Endodermal cell (in vitro differentiated cells): ENCODE data around the gene RCBTB1. TPM values are rescaled to one million over a fixed set of nuclear protein-coding genes. Genes with fewer than 3 reads are reported as not detected.

ENCODE experiments used
- DNase-seq: peaks from one replicate; pipeline ENCODE4 v3.0.0-alpha.2; 2017
- H3K27ac ChIP-seq: 2 replicates; pipeline ENCODE4 v1.5.1; 2013; ENCODE audit warnings: mild to moderate bottlenecking, low read depth, low read length, moderate library complexity
- H3K27me3 ChIP-seq: 2 replicates; pipeline ENCODE4 v1.6.1; 2013; ENCODE audit warnings: mild to moderate bottlenecking, low read length, moderate library complexity; ENCODE audit not compliant: insufficient read depth, control insufficient read depth, poor library complexity, severe bottlenecking
- H3K36me3 ChIP-seq: 2 replicates; pipeline ENCODE4 v1.7.0; 2013; ENCODE audit warnings: mild to moderate bottlenecking, low read length, moderate library complexity; ENCODE audit not compliant: control insufficient read depth, insufficient read depth
- H3K4me1 ChIP-seq: one replicate; pipeline ENCODE4 v1.7.0; 2013; ENCODE audit warnings: low read length; ENCODE audit not compliant: control insufficient read depth, insufficient read depth
- H3K4me3 ChIP-seq: 2 replicates; pipeline ENCODE4 v1.5.1; 2013; ENCODE audit warnings: mild to moderate bottlenecking, low read length, moderate library complexity
- H3K9ac ChIP-seq: 2 replicates; pipeline ENCODE4 v1.6.1; 2013; ENCODE audit warnings: mild to moderate bottlenecking, low read length, moderate library complexity; ENCODE audit not compliant: poor library complexity, severe bottlenecking; ENCODE audit errors: extremely low read depth
- H3K9me3 ChIP-seq: 2 replicates; pipeline ENCODE4 v1.6.1; 2013; ENCODE audit warnings: mild to moderate bottlenecking, low read length, moderate library complexity; ENCODE audit not compliant: control insufficient read depth
- H3K27ac Mint-ChIP-seq: 2 replicates; pipeline ENCODE4 v1.8.0; 2020; ENCODE audit warnings: mixed read lengths
- H3K27me3 Mint-ChIP-seq: 2 replicates; pipeline ENCODE4 v1.8.0; 2021; ENCODE audit warnings: mild to moderate bottlenecking, mixed read lengths; ENCODE audit not compliant: insufficient read depth
- H3K36me3 Mint-ChIP-seq: 2 replicates; pipeline ENCODE4 v1.8.0; 2020; ENCODE audit warnings: low read depth, mixed read lengths
- H3K4me1 Mint-ChIP-seq: 2 replicates; pipeline ENCODE4 v1.8.0; 2020; ENCODE audit warnings: mixed read lengths
- H3K4me3 Mint-ChIP-seq: 2 replicates; pipeline ENCODE4 v1.8.0; 2020; ENCODE audit warnings: mild to moderate bottlenecking, moderate library complexity, mixed read lengths
- H3K9me3 Mint-ChIP-seq: 2 replicates; pipeline ENCODE4 v1.8.0; 2020; ENCODE audit warnings: mild to moderate bottlenecking, mixed read lengths
- WGBS, 2 experiments: methylation state at CpG; one replicate each; pipeline versions ENCODE4 v1.1.5 to v1.1.7; 2013; ENCODE audit warnings: missing lambda C conversion rate in 2 of 2, mixed read lengths in 1 of 2; ENCODE audit not compliant: insufficient coverage in 1 of 2, insufficient read length in 1 of 2; 5-methylcytosine and 5-hydroxymethylcytosine counted together
- total RNA-seq, 2 donors: library from RNA; stranded (reverse); fragmentation: NEBNext Ultra II Directional in 1 of 2; extraction: Animal tissue kit (Norgen Biotek cat#: 25700) in 1 of 2; gene quantifications; 2 replicates in 1 of 2; 3 replicates in 1 of 2; pipeline ENCODE4 v1.2.1, GENCODE V29; 2021
- TF ChIP-seq, protein P1 (sequence below): fragments of 200-600 bp; sonication (generic); conservative IDR thresholded peaks from 2 replicates; pipeline ENCODE4 v1.5.0; 2021; ENCODE audit warnings: antibody characterized with exemption, mild to moderate bottlenecking

Gene RCBTB1
- total RNA-seq, 2 donors from 2014 or later: 40.6 to 46.4 TPM

GRCh38 chr13:49559006-49559405 is 26.4 kb downstream of the RCBTB1 start:
- no peak for DNase-seq
- Mint-ChIP-seq H3K4me1 (peaks cover 22% of the 10 kb centered on the region), H3K9me3 (peaks cover 14% of the 10 kb centered on the region), H3K27ac (no peak overlapping the region), H3K36me3 (peaks cover 50% of the 10 kb centered on the region), H3K27me3 (no peaks in the 10 kb centered on the region), H3K4me3 (no peak overlapping the region)
- no peak overlapping the region for H3K27ac ChIP-seq
- TF ChIP-seq, protein P1, sequence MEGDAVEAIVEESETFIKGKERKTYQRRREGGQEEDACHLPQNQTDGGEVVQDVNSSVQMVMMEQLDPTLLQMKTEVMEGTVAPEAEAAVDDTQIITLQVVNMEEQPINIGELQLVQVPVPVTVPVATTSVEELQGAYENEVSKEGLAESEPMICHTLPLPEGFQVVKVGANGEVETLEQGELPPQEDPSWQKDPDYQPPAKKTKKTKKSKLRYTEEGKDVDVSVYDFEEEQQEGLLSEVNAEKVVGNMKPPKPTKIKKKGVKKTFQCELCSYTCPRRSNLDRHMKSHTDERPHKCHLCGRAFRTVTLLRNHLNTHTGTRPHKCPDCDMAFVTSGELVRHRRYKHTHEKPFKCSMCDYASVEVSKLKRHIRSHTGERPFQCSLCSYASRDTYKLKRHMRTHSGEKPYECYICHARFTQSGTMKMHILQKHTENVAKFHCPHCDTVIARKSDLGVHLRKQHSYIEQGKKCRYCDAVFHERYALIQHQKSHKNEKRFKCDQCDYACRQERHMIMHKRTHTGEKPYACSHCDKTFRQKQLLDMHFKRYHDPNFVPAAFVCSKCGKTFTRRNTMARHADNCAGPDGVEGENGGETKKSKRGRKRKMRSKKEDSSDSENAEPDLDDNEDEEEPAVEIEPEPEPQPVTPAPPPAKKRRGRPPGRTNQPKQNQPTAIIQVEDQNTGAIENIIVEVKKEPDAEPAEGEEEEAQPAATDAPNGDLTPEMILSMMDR: no peak
- no peak overlapping the region for H3K4me3 ChIP-seq
- peaks cover 65% of the 10 kb centered on the region for H3K36me3 ChIP-seq
- no peaks in the 10 kb centered on the region for H3K27me3 ChIP-seq
- H3K9me3 ChIP-seq: peaks cover 6% of the 10 kb centered on the region
- H3K9ac ChIP-seq: no peak overlapping the region
- H3K4me1 ChIP-seq: peaks cover 7% of the 10 kb centered on the region
- WGBS, 2 experiments: 75 to 93% methylated on average over 1 to 3 of the region's 3 CpGs

DNA sequence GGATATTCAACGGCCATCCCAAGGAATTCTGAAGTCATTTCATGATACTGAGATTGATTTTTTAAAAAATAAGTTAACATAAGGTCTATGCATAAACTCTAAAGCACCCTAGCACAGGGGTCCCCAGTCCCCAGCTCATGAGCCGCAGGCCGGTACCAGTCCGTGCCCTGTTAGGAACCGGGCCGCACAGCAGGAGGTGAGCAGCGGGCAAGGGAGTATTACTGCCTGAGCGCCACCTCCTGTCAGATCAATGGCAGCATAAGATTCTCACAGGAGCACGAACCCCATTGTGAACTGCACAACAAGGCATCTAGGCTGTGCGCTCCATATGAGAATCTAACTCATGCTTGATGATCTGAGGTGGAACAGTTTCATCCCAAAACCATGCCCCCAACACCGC is 31.0 kb downstream of the RCBTB1 start:
- Mint-ChIP-seq H3K4me3 (no peak overlapping the region), H3K36me3 (peaks cover 72% of the 10 kb centered on the region), H3K27ac (no peak overlapping the region), H3K9me3 (peaks cover 3% of the 10 kb centered on the region), H3K4me1 (peaks cover 4% of the 10 kb centered on the region), H3K27me3 (no peaks in the 10 kb centered on the region)
- Histone ChIP-seq H3K4me1 (no peaks in the 10 kb centered on the region), H3K36me3 (peaks cover 89% of the 10 kb centered on the region), H3K4me3 (no peak overlapping the region), H3K9me3 (peaks cover 6% of the 10 kb centered on the region), H3K27ac (no peak overlapping the region), H3K27me3 (no peaks in the 10 kb centered on the region), H3K9ac (no peak overlapping the region)
- 89% methylated on average over 5 to 11 of the region's 11 CpGs for WGBS, 2 experiments
- TF ChIP-seq, protein P1: no peak
- no peak for DNase-seq

DNA sequence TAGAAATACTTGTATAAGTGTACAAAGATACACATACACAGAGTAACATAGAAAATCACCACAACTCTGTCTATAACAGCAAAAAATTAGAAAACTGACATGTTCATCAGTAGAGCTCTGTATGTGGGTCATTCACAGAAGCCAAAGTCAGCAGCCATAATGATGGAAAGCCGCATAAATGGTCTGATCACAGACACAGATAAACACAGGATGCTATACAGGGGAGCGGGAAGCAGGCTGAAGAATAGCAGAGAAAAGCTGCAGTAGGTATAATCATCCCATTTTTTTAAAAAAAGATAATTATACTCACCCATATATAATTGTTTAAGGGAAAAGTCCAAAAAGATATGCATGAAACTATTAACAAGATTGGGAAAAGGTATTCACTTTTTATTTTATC is 31.5 kb downstream of the RCBTB1 start:
- Mint-ChIP-seq H3K4me3 (no peak overlapping the region), H3K36me3 (peaks cover 72% of the 10 kb centered on the region), H3K4me1 (peaks cover 4% of the 10 kb centered on the region), H3K9me3 (no peaks in the 10 kb centered on the region), H3K27me3 (no peaks in the 10 kb centered on the region), H3K27ac (no peak overlapping the region)
- peaks cover 89% of the 10 kb centered on the region for H3K36me3 ChIP-seq
- TF ChIP-seq, protein P1: no peak
- no peak overlapping the region for H3K4me3 ChIP-seq
- no peaks in the 10 kb centered on the region for H3K4me1 ChIP-seq
- no peak overlapping the region for H3K9ac ChIP-seq
- H3K9me3 ChIP-seq: peaks cover 2% of the 10 kb centered on the region
- no peak for DNase-seq
- H3K27me3 ChIP-seq: no peaks in the 10 kb centered on the region
- WGBS, 2 experiments: 97% methylated on average over 2 of the region's 2 CpGs; no CpG with 5 or more reads in 1 of the 2 experiments
- H3K27ac ChIP-seq: no peak overlapping the region
